Measurements from ENCODE around the gene AMPD3.

DNA sequence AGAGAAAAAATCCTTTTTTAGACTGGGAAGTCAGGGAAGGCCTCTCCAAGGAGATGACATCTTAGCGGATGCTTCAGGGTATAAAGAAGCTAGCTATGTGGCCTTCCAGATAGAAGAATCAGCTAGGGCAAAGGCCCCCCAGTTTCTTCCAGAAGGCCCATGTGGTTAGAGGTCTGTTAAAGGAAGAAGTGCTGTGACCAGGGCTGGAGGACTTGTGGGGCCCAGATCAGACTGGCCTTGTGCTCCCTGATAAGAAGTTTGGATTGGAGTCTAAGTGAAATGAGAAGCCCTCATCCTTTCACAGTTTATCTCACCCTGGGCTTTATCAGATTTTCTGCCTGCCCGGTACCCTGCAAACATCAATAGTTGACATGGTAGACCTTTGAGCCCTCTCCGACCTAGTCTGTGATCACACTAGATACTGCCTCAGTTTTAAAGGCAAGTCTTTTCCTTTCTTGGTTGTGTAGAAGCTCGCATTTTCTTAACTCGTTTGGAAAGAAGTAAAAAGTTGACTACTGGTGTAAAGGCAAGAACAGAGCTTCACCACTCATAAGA is 7.8 kb downstream of the AMPD3 start:
- TF ChIP-seq, protein P1, sequence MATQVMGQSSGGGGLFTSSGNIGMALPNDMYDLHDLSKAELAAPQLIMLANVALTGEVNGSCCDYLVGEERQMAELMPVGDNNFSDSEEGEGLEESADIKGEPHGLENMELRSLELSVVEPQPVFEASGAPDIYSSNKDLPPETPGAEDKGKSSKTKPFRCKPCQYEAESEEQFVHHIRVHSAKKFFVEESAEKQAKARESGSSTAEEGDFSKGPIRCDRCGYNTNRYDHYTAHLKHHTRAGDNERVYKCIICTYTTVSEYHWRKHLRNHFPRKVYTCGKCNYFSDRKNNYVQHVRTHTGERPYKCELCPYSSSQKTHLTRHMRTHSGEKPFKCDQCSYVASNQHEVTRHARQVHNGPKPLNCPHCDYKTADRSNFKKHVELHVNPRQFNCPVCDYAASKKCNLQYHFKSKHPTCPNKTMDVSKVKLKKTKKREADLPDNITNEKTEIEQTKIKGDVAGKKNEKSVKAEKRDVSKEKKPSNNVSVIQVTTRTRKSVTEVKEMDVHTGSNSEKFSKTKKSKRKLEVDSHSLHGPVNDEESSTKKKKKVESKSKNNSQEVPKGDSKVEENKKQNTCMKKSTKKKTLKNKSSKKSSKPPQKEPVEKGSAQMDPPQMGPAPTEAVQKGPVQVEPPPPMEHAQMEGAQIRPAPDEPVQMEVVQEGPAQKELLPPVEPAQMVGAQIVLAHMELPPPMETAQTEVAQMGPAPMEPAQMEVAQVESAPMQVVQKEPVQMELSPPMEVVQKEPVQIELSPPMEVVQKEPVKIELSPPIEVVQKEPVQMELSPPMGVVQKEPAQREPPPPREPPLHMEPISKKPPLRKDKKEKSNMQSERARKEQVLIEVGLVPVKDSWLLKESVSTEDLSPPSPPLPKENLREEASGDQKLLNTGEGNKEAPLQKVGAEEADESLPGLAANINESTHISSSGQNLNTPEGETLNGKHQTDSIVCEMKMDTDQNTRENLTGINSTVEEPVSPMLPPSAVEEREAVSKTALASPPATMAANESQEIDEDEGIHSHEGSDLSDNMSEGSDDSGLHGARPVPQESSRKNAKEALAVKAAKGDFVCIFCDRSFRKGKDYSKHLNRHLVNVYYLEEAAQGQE (IDR thresholded peaks at IDR 0.05; ENCODE audit: low read depth, low read length), result no peak
- TF ChIP-seq RFX5 (IDR thresholded peaks at IDR 0.05; ENCODE audit: low read length) (no peak), CTCF (IDR thresholded peaks at IDR 0.05) (no peak), EP300 (IDR thresholded peaks at IDR 0.05; ENCODE audit: borderline replicate concordance in 1 of 2, low read depth in 1 of 2, low read length in 1 of 2) (no peak), RCOR1 (IDR thresholded peaks at IDR 0.05; ENCODE audit: low read length) (no peak)
